NOMO-1 treated with dmso at 0.1 percent for 144 hours (cell line): Measurements from ENCODE around the gene ZNF750.
"Not testable (repeated sequence)": the region's sequence is repeated elsewhere in the genome, so short reads cannot be mapped to it uniquely, and the experiment has no call there.

Experiments used
- DNase-seq: peaks from one replicate; lab custom pipeline; 2025; ENCODE audit not compliant: unreplicated experiment; lab: John Stamatoyannopoulos, UW

ZNF750 gene

DNA sequence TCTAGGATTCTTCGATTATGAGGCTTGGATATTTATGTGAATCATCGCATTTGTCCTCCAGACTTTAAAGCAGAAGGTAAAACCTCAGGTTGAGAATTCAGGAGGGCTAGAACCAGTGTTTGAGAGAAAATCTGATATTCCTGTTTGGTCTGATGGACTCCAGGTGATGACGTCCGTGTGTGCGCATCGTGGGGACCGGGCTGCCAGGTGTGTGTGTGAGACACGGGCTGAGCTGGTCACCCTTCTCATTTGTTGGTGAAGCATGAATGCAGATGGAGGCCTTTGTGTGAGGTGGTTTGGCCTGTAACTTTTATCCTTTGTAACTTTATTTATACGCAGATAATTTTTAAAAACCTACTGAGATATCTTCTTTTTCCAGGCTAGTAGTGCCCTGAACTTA is 42.8 kb downstream of the ZNF750 start:
- DNase-seq, result no peak

DNA sequence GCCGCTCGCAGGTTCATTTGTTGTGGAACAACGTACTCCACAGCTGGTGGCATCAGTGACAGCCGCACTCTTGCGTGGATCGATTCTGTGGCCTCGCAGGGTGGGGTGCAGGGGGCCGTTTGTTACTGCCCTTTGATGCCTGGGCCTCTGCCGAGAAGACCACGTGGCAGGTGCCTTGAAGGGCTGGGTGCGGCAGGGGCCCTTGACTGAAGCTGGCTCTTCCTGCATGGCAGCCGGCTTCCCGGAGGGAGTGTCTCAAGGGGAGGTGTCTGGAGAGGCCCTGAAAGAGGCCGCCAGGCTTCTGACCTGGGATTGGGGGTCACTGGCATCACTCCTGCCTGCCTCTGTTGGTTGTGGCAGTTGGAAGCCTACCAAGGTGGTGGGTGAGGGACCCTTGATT is 44.2 kb downstream of the ZNF750 start:
- DNase-seq, result no peak

DNA sequence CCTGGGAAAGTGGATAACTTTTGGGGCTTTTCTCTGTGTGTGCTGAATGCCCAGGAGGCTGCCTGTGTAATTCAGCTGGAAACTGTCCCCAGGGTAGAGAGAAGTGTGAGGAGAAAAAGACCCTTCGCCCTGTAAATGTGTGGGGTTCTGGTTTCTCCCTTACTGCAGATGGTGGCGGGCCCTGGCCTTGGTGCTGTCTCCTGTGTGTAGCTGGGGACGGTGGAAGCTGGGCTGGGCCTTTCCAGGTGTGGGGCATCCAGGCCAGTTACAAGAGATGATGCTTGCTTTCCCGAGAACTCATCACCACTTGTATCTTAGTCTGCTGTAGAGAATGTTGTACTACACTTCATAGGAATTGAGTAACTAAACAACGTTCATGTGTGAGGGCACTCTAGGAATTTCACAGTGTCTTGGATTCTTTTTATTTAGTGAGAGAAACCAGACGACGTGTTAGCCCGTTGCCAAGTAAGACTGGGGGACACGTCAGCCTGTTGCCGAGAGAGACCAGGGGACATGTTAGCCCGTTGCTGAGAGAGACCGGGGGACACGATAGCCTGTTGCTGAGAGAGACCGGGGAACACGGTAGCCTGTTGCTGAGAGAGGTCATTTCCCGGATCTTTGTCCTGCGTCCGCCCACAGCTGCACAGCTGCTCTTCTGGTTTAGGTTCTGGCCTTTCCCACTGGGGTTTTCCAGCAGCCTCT is 44.9 kb downstream of the ZNF750 start:
- DNase-seq, result no peak

DNA sequence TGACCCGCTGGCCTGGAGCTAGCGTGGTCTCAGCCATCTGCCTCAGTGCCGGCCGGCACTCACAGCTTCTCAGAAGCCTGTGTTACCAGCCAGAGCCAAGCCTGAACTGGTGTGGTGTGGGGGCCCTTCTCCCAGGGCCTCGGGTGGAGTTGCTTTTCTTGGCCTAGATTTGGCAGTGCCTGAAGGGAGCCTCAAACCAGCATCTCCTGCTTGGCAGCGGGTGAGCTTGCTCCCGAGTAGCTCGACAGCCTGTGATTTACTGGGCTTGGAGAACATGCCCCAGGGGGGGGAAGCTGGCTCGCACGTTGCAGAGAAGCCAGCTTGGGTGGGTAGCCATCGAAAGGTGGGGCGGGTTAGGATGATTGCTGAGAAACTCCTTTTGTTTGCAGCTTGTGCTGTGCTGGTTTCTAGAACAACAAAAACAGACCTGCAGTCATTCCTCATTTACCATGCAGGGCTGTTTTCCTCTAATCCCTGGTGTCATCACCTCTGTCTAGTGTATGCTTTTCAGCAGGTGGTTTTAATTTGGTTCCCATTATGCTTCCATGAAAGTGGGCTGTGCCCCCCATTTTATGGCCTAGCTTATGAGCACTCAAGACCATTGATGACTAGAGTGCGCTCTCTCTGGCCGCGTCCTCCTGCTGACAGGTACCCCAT is 45.7 kb downstream of the ZNF750 start:
- DNase-seq, result no peak

DNA sequence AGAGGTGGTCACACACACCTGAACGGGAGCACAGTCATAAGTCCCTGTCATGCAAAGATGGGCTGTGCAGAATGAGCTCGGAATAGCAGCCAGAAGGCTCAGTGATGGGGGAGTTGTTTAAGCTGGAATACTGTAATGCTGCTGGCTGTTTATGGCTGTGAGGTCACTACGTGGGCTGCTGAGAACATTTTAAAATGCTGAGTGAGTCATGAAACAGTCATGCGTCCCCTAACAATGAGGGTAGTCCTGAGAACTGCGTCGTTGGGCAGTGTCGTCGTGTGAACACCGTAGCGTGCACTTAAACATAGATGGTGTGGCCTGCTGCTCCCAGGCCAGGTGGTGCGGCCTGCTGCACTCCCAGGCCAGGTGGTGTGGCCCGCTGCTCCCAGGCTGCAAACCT is 48.3 kb downstream of the ZNF750 start:
- no peak for DNase-seq

DNA sequence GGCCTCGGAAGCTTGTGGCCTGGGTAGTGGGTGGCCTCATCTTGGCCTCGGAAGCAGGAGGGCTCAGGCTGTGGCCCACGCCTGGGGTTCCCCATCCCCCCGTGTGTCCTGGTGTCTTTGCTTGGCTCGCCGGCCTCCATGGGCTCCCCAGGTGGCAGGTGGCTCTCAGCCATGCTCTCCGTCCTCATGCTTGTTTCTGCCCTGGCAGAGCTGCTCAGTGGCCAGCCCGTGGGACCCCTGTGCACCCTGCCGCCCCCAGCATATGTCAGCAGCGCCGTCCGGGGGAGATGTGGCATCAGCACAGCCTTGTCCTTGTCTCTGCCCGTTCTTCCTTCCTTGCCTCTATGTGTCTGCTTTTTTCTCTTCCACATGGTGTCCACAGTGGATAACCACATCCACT is 49.4 kb downstream of the ZNF750 start:
- no peak for DNase-seq

DNA sequence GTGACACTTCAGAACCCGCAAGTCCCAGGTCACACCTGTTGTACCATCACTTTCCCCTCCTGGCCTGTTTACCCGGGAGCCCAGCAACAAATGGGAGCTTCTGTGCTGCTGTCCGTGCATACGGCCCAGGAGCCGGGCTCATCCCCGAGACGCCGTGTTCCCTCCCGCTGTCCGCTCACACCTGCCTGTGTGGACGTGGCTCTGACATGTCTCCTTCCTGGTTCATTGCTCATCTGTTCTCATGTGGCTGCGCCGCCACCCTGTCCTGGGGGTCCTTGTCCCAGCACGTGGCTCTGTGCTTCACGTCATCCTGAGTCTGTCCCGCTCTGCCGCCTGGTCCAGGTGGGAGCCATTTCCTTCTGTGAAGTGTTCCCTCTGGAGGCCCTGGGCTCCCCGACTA is 50.0 kb downstream of the ZNF750 start:
- DNase-seq, result no peak

DNA sequence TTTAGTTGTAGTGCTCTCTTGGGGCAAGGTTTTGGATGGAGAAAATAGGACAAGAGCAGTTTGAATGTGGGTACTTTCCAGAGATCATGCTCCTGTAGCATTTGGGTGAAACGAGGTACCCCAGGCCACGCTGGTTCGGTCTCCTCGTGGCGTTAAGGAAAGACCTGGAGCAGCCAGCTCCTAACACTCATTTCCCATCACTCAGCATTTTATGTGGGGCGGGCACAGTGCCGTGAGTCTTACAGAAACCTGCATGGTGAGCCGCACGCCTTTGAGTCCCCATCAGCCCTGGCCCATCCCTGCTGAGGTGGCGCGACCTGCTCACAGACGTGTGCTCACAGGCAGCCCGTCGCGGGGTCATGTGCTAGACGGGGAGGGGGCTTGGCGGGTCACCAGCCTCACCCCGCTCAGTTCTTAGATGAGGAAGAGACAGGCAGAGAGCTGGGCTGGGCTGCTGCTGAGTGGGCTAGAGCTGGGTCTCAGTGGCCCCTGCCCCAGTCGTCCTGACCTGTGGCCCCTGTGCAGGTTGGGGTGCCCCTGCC is 50.7 kb downstream of the ZNF750 start:
- DNase-seq, result no peak

DNA sequence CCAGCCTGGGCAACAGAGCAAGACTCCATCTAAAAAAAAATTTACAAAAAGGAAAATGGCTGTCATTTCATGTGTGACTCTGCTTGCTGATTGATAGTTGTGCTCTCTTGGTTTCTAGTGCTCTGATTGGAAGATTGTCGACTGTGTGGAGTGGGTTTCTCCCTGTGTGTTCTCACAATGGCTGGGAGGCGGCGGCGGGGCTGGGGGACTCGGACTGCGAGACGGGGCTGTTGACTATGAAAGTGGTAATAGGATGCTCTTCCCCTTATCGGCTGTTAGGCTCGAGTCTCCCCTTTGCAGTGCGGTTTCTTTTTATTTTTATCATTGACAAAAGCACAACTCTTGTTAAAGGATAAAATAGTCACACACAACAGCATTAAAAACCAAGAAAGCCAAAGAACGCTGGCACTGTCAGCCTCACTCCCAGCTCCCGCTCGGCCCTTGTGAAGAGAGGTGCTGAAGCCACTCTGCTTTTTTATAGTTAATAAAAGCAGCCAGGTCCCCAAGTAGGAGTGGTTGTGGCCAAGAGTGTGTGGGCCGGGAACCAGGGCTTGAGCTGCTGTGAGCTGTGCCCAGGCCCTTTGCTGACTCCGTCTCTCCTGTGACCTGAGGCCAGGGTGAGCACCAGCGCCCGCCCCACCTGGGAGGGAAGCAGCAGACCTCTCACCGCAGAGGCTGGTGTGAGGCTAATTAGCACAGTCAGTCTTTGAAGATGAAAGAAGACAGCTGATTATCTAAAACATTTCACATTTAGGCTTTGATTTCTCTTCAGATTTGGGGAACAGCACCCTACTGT is 51.4 kb downstream of the ZNF750 start:
- no peak for DNase-seq

DNA sequence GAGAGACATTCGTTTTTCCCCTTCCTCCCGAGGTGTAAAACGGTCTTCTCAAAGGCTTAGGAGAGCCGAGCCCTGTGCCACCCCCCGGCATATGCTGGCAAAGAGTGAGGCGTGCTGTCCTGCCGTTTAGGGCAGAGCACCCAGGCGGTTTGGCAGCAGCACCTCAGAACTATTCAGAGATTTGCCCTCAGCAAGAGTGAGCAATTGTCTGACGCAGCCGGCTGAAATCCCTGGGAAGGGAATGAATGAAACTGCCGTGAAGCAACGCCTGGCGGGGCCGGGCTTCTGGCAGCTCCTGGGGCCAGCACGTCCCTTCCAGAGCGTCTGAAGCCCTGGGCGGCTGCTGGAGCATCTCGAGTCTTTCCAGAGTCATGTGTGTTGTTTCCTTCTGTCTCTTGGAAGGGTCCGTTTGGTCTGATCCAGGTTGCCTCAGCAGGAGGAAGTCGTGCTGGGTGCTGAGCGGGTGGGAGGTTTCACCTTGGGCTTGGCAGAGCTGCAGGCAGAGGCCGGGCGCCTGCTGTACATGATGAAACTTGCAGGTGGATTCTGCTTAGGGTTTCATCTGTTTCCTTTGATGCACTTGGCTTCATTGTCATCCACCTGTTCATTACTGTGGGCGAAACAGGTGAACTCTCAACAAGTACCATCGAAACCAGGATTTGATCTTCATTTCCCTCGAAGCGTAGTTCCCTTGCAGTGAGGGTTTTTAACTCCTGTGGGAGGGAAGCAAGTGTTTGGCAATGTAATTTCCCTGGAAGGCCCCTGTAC is 52.6 kb downstream of the ZNF750 start:
- no peak for DNase-seq

DNA sequence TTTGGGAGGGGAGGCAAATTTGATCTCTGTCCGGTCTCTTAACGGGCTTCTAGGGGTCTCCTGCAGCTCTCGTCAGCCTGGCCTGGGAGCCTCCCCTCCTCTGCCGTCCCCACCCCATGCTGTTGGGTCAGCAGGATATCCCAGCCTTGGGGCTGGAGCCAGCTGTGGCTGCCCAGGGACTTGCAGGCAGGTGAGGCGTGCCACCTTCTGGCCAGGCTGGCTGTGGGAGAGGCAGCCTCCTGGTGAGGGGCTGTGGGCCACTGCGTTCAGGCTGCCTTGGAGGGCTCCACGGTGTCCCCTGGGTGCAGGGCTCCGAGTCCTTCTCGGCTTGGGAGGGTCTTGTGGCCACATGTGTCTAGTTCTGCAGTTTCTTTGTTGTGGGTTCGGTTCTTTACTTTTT is 53.4 kb downstream of the ZNF750 start:
- no peak for DNase-seq

DNA sequence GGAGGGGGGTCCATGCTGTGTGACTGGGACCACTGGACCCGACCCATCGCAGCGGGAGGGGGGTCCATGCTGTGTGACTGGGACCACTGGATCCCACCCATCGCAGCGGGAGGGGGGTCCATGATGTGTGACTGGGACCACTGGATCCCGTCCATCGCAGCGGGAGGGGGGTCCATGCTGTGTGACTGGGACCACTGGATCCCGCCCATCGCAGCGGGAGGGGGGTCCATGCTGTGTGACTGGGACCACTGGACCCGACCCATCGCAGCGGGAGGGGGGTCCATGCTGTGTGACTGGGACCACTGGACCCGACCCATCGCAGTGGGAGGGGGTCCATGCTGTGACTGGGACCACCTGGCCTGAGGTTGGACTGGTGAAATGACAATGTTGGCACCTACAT is 54.2 kb downstream of the ZNF750 start:
- DNase-seq, result not testable (repeated sequence)

DNA sequence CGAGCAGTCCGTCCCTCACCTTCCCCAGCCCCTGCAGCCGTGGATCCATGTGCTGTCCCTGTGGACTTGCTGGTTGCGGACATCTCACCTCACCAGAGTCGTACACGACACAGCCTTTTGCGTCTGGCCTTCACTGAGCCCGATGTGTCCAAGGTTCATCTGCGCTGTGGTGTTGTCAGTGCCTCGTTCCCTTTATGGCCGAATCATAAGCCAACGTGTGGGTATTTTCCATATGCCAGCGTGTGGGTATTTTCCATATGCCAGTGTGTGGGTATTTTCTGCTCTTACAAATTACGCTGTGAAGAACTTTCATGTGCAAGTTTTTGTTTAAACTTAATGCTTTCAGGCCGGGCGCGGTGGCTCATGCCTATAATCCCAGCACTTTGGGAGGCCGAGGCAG is 56.3 kb downstream of the ZNF750 start:
- DNase-seq, result no peak

DNA sequence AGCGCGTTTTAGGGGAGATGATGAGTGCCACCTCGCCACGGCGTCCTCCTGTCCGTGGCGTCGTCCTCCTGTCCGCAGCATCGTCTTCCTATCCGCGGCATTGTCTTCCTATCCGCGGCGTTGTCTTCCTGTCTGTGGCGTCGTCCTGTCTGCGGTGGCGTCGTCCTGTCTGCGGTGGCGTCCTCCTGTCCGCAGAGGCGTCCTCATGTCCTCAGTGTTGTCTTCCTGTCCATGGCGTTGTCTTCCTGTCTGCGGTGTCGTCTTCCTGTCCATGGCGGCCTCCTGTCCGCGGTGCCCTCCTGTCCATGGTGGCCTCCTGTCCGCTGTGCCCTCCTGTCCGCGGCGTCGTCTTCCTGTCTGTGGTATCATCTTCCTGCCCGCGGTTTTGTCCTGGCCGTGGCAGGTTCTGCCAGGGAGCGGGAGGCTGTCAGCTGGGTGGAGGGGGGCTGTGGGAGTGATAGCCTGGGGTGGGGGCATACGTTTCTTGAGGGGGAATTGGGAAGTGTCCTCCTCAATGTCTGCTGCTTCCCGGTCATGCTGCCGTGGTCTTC is 57.1 kb downstream of the ZNF750 start:
- DNase-seq, result no peak

DNA sequence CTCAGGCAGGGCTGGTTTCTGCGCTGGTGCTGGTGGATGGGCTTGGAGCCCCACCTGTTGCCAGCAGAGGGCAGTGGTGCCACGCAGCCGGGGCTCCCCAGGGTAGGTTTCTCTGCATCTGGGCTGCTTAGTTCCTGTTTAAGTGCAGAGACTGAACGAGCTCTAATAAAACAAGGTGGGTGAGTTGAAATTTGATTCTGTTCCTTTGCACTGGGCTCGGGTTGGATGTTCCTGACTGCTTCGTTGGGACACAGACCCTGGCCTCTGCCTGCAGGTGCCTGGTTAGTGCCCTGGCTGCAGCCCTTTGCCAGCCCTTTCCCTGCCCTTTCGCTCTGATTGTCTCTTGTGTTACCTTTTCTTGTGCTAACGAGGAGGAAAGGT is 57.9 kb downstream of the ZNF750 start:
- peak; percentile 41 for DNase-seq

DNA sequence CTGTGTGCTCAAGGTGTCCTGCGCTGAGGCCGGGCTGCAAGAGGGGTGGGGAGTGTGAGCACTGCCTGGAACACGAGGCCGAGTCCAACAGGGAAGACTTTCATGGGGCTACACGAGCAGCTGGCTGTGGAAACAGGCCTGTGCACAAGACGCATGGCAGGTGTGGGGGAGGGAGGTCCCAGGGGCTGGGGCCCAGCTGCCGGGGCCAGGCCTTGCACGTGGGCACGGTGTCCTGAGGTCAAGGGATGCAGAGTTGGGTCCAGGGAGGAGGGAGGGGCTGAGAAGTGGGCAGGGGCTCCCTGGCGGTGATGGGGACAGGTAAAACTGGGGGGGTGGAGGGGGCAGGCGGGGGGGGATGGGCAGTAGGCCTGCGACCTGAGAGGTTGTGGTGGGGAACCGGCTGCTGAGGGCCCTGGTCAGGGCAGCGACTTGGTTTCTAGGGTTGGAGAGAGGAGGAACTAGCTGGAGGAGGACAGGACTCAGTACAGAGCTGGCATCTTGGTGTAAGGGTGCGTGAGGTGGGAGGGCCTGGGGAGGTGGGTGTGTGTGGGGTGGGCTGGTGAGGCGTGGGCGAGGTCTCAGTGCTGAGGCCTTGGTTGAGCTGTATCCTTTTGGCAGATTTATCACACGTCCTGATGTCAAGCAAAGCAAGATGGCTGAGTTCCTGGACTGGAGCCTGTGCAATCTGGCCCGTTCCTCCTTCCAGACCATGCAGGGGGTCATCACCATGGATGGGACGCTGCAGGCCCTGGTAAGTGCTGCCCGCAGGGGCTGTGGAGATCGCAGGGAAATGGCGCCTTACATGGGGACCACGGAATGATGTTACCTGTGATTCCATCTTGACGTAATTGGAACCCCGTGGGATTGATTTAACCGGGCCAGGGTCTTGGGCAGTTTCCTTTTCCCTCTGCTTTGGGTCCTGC is 58.6 kb downstream of the ZNF750 start:
- no peak for DNase-seq

DNA sequence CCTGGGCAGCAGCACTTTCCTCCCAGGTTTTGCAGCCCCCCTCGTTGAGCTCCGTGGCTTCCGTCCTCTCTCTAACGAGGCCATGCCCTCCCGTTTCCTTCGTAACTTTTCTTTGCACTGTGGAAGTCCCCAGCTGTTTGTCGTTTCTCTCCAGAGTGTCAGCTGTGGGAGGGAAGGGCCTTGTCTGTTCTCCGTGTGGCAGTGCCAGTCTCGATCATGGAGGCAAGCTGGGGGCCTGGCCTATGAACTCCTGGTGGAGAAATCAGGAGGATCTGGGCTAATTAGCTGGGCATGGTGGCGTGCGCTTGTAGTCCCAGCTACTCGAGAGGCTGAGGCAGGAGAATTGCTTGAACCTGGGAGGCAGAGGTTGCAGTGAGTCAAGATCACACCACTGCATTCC is 59.6 kb downstream of the ZNF750 start:
- no peak for DNase-seq

DNA sequence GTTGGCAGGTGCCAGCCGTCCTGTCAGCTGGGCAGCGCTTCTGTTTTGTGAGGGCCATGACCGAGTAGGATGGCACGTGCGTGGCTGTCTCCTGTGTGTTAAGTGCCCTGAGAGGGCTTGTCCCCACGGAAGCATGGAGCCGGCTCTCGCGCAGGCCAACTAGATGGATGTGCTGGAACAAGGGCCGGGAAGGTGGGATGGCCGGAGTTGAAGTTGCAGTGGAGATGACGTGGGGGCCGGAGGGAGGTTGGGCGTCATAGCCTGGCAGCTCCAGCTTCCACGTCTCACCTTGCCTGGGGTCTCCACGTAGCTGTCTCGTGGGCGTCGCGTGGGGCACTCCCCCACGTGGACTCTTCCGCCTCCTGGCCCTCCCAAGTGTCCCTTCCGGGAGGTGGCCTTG is 60.3 kb downstream of the ZNF750 start:
- no peak for DNase-seq
